Anterior cingulate cortex (tissue), 58 donors: ENCODE results near the gene SPATS2L.
"Not testable (repeated sequence)": the region's sequence is repeated elsewhere in the genome, so short reads cannot be mapped to it uniquely, and the experiment has no call there.

ENCODE experiments used
- DNase-seq, 58 donors: peaks; one replicate each; lab custom pipeline; 2025; lab: John Stamatoyannopoulos, UW

SPATS2L gene

DNA sequence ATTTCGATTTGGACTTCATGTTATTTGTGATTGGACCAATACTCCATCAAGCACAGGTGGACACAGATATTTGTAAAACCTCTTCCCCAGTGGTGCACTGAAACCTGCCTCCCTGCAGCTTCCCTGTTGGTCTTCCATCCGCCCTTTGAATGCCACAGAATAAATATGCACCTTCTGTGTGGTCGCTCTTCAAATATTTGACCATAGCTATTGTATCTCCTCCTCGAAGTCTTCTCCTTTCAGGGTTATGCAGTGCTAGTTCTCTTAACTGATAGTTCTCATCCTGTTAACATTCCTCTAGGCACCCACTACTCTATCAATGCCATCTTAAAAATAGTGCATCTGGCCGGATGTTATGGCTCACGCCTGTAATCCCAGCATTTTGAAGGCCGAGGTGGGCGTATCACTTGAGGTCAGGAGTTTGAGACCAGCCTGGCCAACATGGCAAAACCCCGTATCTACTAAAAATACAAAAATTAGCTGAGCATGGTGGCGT is 12.5 kb downstream of the SPATS2L start:
- no peak for DNase-seq

DNA sequence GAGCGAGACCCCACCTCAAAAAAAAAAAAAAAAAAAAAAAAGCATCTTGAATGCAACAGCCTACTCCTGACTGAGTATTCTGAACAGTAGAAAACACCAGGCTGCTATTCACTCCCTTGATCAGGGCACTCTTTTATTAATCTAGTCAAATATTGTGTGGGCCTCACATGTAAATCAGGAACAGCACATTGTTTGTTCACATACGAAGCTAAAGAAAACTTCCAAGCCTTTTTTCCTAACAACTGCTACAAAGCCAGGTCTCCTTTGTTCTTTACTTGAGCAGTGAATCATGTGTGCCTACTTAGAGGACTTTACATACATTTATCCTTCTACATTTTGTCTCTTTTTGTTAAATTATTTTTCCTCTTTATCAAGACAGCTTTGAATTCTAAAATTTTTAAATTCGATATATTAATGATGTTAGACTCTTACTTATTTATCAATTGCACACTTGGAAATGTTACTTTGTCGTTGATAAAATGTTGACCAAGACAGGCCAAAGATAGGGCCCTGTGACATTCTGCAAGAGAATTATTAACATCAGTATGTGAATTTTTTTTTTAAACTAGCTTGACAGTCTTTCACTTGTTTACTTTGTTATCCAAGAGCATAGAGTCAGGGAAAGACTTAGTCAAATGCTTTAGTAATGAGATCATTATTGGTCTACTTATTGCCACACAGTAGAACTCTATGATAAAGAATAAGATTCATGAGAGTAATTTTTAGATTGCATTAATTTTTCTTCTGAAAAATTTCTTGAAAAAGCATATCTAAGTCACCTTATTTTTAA is 13.2 kb downstream of the SPATS2L start:
- no peak for DNase-seq

DNA sequence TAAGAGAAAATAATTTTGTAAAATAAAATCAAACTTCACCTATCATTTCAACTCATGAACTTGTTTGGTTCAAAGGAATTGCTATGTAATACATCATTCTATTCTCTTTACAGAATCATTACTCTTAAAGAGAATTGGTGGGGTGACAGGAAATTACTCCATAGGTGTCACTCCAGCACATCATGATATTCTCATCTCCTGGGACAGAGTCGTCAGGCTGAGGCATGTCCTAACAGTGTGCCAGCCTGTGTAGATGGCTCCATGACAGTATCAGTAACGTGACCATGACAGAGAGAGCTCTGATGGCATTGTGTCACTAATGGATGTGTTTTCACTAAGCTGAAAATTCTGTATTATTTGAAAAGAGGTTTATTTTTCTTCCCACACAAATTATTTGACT is 13.9 kb downstream of the SPATS2L start:
- peak in 5 of 58 donors; percentile 14 to 54 (median 20) for DNase-seq

DNA sequence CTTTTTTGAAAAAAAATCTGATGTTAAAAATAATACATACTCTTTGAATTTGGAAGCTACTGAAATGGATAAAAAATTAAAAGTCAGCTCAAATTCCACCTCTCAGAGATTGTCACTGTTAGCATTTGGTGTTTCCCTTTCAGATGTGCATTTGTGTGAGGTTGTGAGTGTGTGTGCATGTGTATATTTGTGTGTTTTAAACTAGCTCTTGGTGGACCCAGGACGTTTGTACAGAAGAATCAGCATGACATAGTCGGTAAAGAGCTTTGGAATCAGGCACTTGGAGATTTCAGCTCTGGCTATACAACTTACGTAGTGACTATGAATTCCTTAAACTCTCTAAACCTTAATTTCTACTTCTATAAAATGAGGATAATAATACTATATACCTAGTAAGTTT is 14.5 kb downstream of the SPATS2L start:
- DNase-seq: no peak

DNA sequence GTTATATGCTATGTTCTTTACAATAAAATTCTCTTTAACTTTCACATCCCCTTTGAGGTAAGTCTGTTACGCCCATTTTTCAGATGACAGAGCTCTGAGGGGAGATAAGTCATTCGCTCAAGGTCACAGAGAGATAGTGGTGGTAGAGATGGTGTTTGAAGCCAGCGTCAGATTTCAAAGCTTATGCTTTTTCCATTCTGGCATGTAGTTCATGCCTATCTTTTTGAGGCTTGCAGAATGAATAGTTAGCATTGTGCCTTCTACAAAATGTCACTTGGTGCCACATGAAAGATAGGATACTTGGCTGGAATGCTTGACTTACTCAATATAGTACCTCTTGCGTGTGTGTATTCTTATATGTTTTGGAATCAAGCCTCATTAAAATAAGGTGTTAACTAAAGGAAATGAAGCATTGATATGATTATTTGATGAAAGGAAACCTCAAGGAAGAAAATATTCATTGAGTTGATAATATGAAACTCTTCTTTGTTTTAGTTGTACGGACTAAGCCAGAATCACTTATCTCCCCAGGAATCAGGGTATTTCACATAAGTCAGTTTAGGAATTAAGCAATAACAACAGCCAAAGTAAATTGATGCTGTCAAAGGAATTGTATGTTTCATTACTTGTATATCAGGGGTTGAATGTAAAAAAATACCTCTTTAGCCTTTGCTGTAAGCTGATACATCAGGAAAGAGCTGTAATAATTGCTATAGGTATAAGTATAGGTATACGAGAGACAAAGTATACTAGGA is 15.5 kb downstream of the SPATS2L start:
- no peak for DNase-seq

DNA sequence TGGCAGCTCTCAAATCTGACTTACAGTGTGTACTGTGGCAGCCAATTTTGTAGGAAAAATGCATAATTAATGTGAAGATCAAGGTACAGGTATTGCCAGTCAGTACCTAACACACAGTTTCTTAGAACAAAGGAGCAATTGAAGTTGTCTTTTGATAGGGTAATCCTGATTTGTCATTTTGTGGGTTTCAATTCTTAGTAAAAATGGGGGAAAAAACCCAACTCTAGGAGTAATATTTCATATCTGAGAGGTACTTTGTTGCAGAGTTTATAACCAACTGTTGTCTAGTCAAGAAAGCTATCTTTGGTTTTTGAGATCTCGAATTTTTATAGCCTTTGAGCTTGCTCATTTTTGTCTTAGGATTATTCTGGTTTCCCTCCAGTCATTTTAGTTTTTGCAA is 16.1 kb downstream of the SPATS2L start:
- no peak for DNase-seq

DNA sequence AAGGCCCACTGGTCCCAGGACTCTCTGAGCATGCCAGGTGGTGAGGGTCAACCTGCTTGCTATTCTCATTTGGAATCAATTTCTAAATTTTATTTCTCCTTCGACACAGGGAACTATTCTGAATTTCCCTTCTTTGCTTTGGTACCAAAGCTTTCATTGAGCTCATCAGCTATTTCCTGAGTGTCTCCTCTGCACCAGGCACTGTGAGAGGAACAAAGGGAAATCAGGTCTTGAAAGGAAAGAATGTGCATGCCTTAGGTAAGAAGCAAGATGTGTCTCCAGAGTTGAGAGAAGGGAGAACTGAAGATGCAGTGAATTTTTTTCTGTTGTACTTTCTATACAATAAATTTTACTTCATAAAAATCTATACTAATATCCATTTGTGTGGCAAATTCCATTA is 17.9 kb downstream of the SPATS2L start:
- no peak for DNase-seq

DNA sequence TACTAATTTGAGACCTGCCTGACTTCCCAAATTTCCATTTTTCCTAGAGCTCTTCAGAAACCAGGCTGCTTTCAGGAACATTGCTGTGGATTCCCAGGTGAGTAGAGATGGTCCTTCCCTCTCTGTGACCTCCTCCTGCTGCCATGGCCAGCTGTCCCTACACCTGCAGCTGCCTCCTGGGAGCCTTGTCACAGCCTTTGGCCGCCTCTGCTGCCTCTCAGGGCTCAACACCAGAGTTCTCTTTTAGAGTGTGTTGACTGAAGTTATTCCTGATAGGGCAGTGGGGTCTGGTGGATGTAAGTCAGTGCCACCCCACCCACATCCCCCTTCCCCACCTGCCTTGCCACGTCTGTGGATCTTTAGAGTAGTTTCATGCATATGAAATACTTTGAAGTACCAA is 22.9 kb downstream of the SPATS2L start:
- DNase-seq: no peak

DNA sequence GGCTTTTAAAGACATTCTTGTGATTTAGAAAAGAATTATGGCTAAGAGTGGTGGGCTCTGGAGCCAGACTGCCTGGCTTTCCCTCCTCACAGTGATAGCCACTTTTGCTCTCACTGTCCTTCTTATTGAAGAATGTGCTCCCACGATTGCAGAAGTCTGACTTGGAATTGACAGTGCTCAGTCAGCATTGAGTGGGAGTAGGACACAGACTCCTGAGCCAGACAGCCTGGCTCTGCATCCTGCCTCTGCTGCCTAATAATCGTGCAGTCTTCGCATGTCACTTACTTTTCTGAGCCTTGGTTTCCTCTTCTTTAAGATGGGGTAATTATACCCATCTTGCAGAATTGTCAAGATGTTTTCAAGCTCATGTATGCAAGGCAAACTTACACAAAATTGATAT is 23.3 kb downstream of the SPATS2L start:
- peak in 1 of 58 donors; percentile 8 for DNase-seq

DNA sequence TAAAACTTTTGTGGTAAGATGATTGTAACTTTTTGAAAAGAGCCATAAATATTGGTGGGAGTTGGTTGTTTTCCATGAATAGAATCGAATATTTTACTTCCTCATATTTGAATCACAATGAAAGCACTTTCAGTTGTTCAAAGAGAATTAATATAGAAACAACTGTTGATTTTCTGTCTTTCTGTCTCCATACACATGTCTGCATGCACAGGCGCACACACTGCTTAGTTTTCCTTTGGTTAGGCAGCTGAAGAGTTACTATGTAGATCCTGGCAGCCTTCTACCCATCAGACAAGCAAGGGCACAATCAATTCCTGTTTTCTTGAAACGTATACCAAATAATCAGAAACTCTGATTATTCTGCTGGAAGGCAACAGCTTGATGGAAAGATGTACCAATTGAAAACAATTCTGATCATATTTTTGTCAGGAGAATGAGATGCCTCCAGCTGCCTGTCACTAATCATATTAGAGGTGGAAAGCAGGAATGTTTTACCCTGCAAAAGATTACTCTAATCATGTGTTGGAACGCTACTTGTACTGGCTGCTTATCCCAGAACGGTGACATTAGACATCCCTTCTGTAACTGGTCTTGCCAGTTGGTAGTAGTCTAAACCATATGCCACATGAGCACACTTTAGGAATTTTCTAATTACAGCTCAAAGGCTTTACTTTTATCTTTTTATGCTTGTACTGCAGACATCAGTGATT is 24.0 kb downstream of the SPATS2L start:
- DNase-seq: no peak

DNA sequence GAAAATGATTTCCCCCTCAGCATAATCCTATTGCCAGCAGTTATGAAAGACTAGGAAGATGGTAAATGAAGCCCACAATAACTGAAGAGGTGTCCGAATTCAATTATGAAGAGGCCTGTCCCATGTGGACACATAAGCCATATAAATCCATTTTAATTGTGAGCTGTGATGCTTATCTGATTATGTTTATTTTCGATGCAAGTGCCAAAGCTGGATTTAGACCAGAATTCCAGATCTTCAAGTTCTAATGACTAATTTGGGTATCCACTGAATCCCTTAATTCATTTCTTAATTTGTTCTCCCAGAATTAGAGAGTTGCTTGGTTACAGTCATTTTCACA is 24.5 kb downstream of the SPATS2L start:
- DNase-seq: no peak

DNA sequence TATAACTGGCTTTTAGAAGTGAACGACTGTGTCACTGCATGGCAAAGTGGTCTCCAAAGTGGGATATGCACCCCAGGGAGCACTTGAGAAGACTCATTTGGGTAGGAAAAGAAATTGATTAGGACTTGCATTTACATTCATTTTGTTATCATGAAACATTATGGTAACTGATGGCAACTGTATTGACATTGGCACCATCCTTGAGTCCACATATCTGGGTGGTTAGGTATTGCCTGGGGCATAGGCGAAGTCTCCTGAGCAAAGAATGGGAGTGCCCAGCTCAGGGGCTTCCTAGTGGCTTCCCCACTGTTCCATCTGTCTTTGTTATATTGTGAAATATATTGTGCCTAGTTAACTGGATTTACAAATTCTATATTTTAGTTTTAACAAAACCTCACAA is 29.2 kb downstream of the SPATS2L start:
- no peak for DNase-seq

DNA sequence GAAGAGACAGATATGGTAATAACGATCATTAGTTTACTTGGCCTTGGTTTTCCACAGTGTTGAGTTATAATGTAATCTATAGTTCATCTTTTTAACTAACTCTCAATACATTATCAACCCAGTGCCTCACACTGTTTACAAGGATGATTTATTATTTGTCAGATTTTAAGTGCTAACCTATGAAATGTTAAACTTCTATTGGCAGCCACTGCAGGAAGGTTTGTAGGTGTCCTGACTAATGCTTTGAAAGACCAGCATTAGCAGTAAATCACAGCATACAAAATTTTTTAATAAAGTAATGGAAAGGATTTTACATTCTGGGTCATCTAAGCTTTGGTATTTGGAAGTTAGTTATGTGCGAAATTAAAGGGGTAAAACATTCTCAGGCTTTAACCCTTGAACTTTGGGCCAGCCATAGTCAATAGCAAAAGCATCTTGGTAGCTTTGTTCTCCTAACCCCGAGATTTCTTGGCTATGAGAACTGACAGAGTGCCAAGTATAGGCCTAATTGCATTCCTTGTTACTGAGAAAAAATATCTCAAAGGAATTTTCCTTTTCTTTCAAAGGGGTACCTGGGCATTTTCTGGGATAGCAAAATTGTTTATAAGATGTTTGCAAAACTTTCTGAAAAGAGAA is 30.6 kb downstream of the SPATS2L start:
- no peak for DNase-seq

DNA sequence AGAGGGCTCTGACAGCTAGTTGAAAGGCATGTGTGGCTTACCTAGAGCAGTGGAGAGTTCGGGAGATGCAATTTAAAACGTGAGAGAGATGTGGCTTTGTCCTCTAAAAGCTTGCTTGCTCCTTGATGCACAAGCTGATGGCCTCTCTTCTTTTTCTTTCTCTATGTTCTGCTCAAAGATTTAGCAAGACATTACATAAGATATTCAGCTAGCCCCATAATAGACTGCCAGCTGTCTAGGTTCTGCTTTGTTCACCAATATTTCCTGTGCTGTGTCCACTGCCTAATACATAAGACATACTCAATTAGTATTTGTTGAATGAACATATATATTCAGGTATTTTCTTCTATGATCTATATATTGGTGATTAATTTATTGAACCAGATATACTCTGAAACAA is 31.1 kb downstream of the SPATS2L start:
- DNase-seq: no peak

DNA sequence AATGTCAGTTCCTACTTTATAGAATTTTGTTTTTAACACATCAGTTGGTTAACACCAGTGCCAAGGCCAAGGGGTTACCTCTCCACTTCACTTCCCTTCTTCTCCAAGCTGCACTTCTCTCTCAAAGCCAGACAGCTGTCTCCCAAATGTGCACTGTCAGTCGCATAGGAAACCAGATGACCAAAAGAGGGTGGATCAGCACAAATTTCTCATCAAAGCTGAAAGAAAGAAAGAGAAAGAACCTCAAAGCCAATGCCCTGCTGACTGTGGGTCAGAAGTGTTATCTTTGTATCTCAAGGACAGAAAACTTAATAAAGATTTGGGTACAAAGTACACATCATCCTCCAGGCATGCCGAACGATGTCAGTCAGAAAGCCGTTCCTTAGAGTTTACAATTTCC is 32.2 kb downstream of the SPATS2L start:
- DNase-seq: no peak

DNA sequence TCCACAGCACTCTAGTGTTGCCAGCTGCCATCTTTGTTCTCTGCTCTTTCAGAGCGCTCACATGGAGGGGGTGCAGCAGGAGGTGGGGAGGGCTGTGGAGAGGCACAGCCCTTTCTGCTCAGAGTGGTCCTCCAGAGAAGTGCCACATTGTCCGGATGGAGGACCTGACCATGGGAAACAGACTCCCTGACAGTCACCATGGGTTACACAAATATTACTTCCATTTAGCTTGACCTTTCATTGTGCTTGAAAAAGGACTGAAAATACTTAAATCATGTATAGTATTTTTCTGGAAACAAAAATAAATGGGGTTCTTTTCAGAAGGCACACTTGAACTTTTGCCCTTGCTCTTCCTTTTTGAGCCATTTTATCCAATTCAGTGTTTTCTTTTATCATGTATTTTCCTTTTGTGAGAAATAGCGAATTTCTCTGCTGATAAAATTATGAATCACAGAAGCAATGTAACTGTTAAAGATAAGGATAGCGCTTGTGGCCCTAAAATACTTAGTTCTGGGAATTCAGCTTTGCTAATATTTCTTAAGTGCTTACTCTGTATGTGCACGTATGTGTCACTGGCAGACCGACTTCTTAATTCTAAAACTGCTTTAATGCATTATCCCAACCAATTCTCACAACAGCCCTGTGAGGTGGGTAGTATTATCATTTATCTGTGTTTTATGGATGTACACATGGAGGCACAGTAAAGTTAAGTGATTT is 34.2 kb downstream of the SPATS2L start:
- no peak for DNase-seq

DNA sequence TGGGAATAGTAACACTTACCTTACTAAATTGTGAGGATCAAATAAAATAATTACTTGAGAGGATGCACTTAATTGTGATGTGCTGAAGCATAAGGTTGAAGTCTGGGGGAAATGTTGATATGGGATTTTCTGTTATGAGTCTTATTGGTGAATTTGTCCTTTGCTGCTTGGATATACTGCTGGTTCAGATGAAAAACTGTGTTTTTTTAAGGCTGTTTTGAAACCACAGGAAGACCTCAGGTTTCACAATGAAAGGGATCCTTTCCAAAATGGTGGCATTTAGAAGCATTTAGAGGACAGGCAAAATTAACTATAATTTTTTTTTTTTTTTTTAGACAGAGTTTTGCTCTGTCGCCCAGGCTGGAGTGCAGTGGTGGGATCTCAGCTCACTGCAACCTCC is 34.9 kb downstream of the SPATS2L start:
- DNase-seq: no peak

DNA sequence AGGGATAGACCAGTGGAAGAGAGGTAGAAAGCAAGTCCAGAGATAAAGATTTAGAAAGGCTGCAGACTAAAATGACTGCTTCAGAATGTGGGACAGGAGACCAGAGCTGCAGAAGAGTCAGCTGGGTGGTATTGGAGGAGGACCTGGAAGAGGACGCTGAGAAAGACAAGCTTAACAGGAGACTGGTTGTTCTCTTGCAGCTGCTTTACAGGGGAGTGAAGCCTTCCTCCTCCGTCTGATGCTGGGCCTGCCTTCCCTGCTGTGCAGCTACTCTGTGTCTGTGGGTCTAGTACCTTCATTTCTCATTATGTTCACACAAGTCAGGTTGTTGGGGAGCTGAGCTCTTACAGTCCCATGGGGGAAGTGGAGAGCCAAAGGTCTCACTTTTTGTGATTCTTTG is 35.7 kb downstream of the SPATS2L start:
- DNase-seq: peak in 3 of 58 donors; percentile 6 to 12 (median 10)

DNA sequence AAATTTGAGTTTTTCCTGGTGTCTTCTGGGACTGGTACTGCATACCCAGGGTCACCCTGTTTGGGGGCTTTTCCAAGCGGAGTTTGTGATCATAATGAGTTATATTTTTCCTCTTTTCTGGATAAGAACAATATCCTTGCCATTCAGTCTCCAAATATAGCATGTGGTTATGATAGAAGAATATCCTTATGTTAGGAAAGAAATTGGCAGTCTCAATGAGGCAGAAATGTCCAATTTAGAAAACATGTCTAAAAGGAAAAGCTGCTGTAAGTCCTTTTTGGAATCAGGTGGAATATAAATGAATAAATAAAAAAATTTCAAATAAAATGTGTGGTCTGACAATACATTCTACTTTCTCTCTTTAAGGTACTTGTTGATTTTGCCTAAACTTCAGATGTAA is 36.2 kb downstream of the SPATS2L start:
- DNase-seq: no peak

DNA sequence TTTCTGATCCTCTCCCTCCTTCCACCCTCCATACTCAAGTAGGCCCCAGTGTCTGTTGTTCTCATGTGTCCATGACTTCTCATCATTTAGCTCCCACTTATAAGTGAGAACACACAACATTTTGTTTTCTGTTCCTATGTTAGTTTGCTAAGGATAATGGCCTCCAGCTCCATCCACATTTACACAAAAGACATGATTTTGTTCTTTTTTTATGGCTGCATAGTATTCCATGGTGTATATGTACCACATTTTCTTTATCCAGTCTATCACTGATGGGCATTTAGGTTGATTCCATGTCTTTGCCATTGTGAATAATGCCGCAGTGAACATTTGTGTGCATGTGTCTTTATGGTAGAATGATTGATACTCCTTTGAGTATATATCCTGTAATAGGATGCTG is 37.7 kb downstream of the SPATS2L start:
- not testable (repeated sequence) for DNase-seq
